Neural progenitor cell (in vitro differentiated cells): ENCODE results near the gene AQP3.

Source experiments
- CTCF ChIP-seq: fragments of 200-600 bp; sonication (generic); IDR thresholded peaks from 2 replicates; pipeline ENCODE4 v1.5.1; 2017; ENCODE audit warnings: antibody characterized with exemption, mild to moderate bottlenecking
- EZH2 ChIP-seq: fragments of 200-600 bp; sonication (generic); IDR thresholded peaks from 2 replicates; pipeline ENCODE4 v1.6.1; 2017; ENCODE audit warnings: antibody characterized with exemption, mild to moderate bottlenecking, moderate library complexity

- TF ChIP-seq CTCF: no peak
- no peak for TF ChIP-seq EZH2
These were observed 15.8 kb upstream of the AQP3 start for GRCh38 chr9:33463151-33463550.
